Body of pancreas (tissue), 4 donors: ENCODE measurements around the gene SFXN5.

ENCODE experiments used
- POLR2A ChIP-seq, 3 donors: fragments of 450-650 bp; IDR thresholded peaks; one replicate each; pipeline ENCODE4 v1.6.1; 2016; ENCODE audit warnings: antibody characterized with exemption in 3 of 3, mild to moderate bottlenecking in 2 of 3
- TF ChIP-seq, protein P1 (sequence below), 7 experiments: fragments of 450-650 bp in 4 of 7; fragments of 200-600 bp in 3 of 7; sonication (generic) in 3 of 7; IDR thresholded peaks; one replicate each; pipeline ENCODE4 v1.5.1; 2016 to 2019; ENCODE audit warnings: antibody characterized with exemption in 7 of 7

DNA sequence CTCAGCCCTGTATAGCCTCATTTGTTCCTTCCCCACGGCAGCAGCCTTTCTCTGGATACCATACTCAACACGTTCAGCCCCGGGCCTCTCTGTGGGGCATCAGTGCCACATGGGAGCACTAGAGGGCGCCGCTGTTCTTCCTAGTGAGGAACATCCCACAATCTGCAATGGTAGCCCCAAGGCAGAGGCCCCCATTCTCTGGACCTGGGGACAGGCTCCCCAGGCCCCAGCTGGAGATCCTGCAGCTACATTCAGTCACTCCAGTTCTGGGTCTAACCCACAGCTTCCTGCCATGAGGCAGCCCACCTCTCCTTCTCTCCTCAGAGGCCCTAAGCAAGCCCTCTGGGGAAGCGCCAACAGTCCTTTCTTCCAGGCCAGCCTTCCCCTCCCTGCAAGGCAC, 14.2 kb upstream of the SFXN5 start:
- TF ChIP-seq, protein P1, sequence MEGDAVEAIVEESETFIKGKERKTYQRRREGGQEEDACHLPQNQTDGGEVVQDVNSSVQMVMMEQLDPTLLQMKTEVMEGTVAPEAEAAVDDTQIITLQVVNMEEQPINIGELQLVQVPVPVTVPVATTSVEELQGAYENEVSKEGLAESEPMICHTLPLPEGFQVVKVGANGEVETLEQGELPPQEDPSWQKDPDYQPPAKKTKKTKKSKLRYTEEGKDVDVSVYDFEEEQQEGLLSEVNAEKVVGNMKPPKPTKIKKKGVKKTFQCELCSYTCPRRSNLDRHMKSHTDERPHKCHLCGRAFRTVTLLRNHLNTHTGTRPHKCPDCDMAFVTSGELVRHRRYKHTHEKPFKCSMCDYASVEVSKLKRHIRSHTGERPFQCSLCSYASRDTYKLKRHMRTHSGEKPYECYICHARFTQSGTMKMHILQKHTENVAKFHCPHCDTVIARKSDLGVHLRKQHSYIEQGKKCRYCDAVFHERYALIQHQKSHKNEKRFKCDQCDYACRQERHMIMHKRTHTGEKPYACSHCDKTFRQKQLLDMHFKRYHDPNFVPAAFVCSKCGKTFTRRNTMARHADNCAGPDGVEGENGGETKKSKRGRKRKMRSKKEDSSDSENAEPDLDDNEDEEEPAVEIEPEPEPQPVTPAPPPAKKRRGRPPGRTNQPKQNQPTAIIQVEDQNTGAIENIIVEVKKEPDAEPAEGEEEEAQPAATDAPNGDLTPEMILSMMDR (IDR thresholded peaks at IDR 0.05), result peak; percentile 85 to 94 (median 88)
- no peak for TF ChIP-seq POLR2A (IDR thresholded peaks at IDR 0.05)
